ENCODE data around the gene WNT4.

DNA sequence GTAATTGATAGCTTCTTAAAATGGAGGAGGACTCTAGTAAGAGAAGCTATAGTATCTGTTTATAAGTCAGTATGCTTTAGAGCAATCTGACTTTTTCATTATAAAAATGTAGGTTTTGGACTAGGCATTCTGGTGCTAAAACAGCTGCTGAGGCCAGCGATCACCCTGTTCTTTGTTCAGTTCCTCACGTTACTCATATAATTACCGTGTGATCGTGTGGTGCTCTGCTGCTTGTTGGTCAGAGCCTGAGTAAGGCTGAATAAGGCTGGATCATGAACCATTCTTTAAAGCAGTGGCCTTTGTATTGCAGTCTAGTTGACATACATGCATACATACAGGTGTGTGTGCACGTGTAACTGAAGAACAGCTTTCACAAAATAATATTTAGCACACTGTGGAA lies 65.2 kb downstream of the WNT4 start:
- TF ChIP-seq CTCF (IDR thresholded peaks at IDR 0.05), result no peak
- TF ChIP-seq EZH2phosphoT487 (IDR thresholded peaks at IDR 0.05), result no peak
- TF ChIP-seq EZH2 (IDR thresholded peaks at IDR 0.05), result no peak

Data from neural progenitor cell (in vitro differentiated cells).